Panc1 (cell line): ENCODE results near the gene CACNA2D3.

Source experiments
- POLR2AphosphoS5 ChIP-seq: IDR thresholded peaks from 2 replicates; pipeline ENCODE4 v1.6.1; 2012; ENCODE audit warnings: mild to moderate bottlenecking, low read depth, low read length, moderate library complexity
- TCF7L2 ChIP-seq: IDR thresholded peaks from 2 replicates; pipeline ENCODE4 v1.6.1; 2011; ENCODE audit warnings: mild to moderate bottlenecking, low read depth, low read length, inconsistent platforms
- TF ChIP-seq, protein P1 (sequence below): fragments of 450-650 bp; IDR thresholded peaks from 2 replicates; pipeline ENCODE4 v1.5.1; 2017; ENCODE audit warnings: mild to moderate bottlenecking

DNA sequence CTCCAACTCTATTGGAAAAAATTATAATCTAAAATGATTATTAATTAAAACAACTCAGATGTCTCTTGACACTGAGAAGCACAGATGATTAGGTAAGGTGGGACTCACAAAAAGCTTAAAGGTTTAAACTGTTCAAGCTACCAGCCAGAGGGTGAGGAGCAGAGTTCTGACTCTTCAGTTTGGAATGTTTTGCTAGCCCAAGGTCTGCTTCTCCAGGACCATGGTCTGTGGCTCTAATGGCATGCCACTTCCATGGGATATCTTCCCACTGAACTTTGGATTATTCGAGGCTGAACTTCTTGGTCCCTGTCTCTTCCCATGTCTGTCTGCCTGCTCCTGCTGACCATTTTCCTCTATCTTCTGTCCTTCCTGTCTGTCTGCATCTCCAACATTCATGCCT lies 49.2 kb downstream of the CACNA2D3 start:
- TF ChIP-seq, protein P1, sequence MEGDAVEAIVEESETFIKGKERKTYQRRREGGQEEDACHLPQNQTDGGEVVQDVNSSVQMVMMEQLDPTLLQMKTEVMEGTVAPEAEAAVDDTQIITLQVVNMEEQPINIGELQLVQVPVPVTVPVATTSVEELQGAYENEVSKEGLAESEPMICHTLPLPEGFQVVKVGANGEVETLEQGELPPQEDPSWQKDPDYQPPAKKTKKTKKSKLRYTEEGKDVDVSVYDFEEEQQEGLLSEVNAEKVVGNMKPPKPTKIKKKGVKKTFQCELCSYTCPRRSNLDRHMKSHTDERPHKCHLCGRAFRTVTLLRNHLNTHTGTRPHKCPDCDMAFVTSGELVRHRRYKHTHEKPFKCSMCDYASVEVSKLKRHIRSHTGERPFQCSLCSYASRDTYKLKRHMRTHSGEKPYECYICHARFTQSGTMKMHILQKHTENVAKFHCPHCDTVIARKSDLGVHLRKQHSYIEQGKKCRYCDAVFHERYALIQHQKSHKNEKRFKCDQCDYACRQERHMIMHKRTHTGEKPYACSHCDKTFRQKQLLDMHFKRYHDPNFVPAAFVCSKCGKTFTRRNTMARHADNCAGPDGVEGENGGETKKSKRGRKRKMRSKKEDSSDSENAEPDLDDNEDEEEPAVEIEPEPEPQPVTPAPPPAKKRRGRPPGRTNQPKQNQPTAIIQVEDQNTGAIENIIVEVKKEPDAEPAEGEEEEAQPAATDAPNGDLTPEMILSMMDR: no peak
- no peak for TF ChIP-seq POLR2AphosphoS5
- TF ChIP-seq TCF7L2: no peak
